HUES64 (cell line): ENCODE results near the gene BSG.
"Not testable (repeated sequence)": the region's sequence is repeated elsewhere in the genome, so short reads cannot be mapped to it uniquely, and the experiment has no call there.

Experiments
- H3K27ac ChIP-seq: 2 replicates; pipeline ENCODE4 v1.7.0; 2013; ENCODE audit warnings: low read depth, low read length, inconsistent platforms
- H3K27me3 ChIP-seq: 2 replicates; pipeline ENCODE4 v1.6.1; 2013; ENCODE audit warnings: mild to moderate bottlenecking, low read length; ENCODE audit not compliant: insufficient read depth
- H3K36me3 ChIP-seq: 2 replicates; pipeline ENCODE4 v1.6.1; 2013; ENCODE audit warnings: mild to moderate bottlenecking, low read length; ENCODE audit not compliant: insufficient read depth
- H3K4me1 ChIP-seq: 2 replicates; pipeline ENCODE4 v1.6.1; 2013; ENCODE audit warnings: mild to moderate bottlenecking, low read length, moderate library complexity; ENCODE audit not compliant: insufficient read depth
- H3K4me3 ChIP-seq: 2 replicates; pipeline ENCODE4 v1.5.1; 2013; ENCODE audit warnings: mild to moderate bottlenecking, low read length, moderate library complexity
- H3K9ac ChIP-seq: 2 replicates; pipeline ENCODE4 v1.6.1; 2013; ENCODE audit warnings: mild to moderate bottlenecking, low read depth, low read length
- H3K9me3 ChIP-seq: 2 replicates; pipeline ENCODE4 v1.6.1; 2013; ENCODE audit warnings: low read depth, low read length; ENCODE audit not compliant: insufficient read depth
- WGBS: fragments of 150-250, 120-280 bp; methylation state at CpG from one replicate; pipeline ENCODE4 v1.1.7; 2013; ENCODE audit warnings: missing lambda C conversion rate; 5-methylcytosine and 5-hydroxymethylcytosine counted together

BSG gene

DNA sequence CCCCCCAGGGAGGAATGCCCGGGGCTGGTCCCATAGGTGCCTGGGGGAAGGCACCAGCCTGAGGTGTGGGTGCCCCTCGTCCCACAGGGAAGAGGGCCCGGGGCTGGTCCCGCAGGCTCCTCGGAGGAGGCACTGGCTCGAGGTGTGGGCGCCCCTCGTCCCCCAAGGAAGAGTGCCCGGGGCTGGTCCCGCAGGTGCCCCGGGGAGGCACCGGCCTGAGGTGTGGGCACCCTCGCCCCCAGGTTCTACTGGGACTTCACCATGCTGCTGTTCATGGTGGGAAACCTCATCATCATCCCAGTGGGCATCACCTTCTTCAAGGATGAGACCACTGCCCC lies 30.9 kb downstream of the BSG start:
- H3K4me1 ChIP-seq, H3K27me3 ChIP-seq, H3K27ac ChIP-seq, H3K9me3 ChIP-seq, H3K9ac ChIP-seq, H3K4me3 ChIP-seq, H3K36me3 ChIP-seq: not testable (repeated sequence)
- 95% methylated on average over 13 of the region's 13 CpGs for WGBS

DNA sequence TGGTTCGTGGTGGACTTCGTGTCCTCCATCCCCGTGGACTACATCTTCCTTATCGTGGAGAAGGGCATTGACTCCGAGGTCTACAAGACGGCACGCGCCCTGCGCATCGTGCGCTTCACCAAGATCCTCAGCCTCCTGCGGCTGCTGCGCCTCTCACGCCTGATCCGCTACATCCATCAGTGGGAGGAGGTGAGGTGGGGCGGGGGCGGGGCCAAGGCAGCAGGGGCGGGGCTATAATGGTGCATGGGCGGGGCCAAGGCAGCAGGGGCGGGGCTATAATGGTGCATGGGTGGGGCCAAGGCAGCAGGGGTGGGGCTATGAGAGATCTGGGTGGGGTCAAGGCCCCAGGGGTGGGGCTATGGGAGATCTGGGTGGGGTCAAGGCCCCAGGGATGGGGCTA lies 31.4 kb downstream of the BSG start:
- H3K4me3 ChIP-seq, H3K36me3 ChIP-seq, H3K27me3 ChIP-seq, H3K4me1 ChIP-seq, H3K27ac ChIP-seq, H3K9ac ChIP-seq, H3K9me3 ChIP-seq: not testable (repeated sequence)
- WGBS, result 91% methylated on average over 19 of the region's 20 CpGs

DNA sequence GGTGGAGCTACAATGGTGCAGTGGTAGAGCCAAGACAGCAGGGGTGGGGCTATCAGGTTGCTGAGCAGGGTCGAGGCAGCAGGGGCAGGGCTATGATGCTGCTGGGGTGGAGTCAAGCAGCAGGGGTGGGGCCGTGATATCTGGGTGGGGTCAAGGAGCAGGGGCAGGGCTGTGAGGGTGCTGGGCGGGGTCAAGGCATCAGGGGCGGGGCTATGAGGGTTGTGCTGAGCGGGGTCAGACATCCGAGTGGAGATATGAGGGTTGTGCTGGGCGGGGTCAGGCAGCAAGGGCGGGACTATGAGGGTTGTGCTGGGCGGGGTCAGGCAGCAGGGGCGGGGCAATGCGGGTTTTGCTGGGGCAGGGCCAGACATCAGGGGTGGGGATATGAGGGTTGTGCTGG lies 32.0 kb downstream of the BSG start:
- no peak overlapping the region for H3K9ac ChIP-seq

DNA sequence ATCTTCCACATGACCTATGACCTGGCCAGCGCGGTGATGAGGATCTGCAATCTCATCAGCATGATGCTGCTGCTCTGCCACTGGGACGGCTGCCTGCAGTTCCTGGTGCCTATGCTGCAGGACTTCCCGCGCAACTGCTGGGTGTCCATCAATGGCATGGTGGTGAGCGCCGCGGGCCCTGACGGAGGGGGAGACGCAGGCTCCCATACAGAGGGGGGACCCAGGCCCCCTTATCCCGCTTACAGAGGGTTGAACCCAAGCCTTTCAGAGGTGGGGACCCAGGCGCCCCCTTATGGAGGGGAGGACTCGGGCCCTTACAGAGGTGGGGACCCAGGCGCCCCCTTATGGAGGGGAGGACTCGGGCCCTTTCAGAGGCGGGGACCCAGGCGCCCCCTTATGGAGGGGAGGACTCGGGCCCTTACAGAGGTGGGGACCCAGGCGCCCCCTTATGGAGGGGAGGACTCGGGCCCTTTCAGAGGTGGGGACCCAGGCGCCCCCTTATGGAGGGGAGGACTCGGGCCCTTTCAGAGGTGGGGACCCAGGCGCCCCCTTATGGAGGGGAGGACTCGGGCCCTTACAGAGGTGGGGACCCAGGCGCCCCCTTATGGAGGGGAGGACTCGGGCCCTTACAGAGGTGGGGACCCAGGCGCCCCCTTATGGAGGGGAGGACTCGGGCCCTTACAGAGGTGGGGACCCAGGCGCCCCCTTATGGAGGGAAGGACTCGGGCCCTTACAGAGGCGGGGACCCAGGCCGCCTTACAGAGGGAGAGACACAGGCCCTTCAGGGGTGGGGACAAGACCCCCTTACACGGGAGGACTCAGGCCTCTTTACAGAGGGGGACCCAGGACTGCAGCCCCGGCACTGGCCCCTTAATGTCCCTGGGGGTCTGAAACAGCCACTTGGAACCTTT lies 32.9 kb downstream of the BSG start:
- H3K9me3 ChIP-seq, H3K4me1 ChIP-seq, H3K9ac ChIP-seq, H3K4me3 ChIP-seq, H3K27me3 ChIP-seq, H3K27ac ChIP-seq, H3K36me3 ChIP-seq: not testable (repeated sequence)
- WGBS, result 91% methylated on average over 17 of the region's 34 CpGs

More for the DNA sequence above, 32.0 kb downstream of the BSG start:
- Histone ChIP-seq H3K9me3 (no peaks in the 10 kb centered on the region), H3K36me3 (no peaks in the 10 kb centered on the region), H3K27me3 (no peaks in the 10 kb centered on the region), H3K27ac (no peak overlapping the region), H3K4me1 (no peaks in the 10 kb centered on the region), H3K4me3 (no peak overlapping the region)
- 88% methylated on average over 11 of the region's 11 CpGs for WGBS

DNA sequence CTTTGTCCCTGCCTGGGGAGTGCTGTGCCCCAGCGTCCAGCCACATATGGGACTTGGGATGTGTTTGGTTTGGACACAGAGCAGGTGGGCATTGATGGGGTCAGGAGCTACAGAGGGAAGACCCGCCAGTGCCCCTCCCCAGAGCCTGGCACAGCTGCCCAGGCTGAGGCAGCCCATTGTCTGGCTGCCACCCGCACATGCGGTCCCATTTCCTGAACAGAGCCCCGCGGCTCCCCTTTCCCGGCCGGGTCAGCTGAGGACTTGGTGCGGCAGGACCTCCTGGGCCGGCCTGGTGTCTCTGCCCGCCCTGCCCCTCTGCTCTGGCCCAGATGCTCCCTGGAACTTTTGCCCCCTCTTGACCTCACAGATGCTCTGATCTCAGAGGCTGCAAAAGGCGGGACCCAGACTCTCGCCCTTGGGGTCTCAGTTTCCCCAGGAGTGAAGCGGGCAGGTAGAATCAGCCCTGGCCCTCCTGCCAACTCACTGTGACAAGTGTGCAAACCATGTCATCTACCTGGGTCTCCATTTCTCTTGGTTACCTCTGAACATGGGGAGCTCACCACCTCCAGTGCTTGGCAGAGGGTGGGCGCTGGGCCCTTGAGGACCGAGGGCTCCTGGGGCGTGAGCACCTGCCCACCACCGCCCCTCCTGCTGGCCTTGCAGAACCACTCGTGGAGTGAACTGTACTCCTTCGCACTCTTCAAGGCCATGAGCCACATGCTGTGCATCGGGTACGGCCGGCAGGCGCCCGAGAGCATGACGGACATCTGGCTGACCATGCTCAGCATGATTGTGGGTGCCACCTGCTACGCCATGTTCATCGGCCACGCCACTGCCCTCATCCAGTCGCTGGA lies 35.1 kb downstream of the BSG start:
- Histone ChIP-seq H3K27ac (no peak overlapping the region), H3K9ac (no peak overlapping the region), H3K27me3 (no peaks in the 10 kb centered on the region), H3K36me3 (no peaks in the 10 kb centered on the region), H3K4me3 (no peak overlapping the region), H3K9me3 (no peaks in the 10 kb centered on the region), H3K4me1 (no peaks in the 10 kb centered on the region)
- WGBS, result 93% methylated on average over 30 of the region's 30 CpGs

DNA sequence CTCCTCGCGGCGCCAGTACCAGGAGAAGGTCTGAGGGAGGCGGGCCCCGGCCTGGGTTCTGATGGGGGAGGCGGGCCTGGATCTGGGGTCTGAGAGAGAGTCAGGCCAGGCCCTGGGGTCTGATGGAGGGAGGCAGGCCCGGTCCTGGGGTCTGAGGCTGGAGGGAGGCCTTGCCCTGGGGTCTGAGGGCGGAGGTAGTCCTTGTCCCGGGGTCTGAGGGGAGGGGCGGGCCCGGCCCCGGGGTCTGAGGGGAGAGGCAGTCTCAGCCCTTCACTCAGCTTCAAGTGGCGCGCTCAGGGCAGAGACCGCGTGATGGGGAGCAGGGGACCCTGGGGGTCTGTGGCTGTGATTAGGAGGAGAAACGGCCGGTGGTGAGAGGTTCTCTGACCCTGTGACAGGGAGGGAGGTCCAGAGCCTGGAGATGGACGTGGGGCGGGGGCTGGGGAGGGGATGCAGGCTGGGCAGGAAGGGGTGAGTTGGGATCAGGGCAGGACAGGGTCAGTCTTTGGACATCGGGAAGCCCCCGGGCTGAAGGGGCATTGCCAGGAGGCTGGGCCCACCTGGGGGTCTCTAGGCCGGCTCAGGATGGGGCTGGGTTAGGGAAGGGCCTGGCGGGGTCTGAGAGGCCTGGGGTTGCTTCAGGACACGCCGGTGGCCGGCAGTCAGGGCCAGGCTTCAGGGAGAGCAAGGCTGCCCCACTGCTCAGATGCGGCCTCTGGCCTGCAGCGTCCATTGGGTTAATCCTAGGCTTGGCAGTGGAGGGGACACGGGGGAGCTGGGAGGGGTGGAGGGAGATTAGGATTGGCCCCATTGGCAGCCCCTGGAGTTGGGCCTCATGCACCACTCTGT lies 36.0 kb downstream of the BSG start:
- 89% methylated on average over 30 of the region's 30 CpGs for WGBS
- Histone ChIP-seq H3K27me3 (no peaks in the 10 kb centered on the region), H3K9me3 (no peaks in the 10 kb centered on the region), H3K27ac (no peak overlapping the region), H3K36me3 (peaks cover 2% of the 10 kb centered on the region; the same call in 1 of the 2 replicates), H3K4me1 (no peaks in the 10 kb centered on the region), H3K9ac (no peak overlapping the region), H3K4me3 (no peak overlapping the region)

DNA sequence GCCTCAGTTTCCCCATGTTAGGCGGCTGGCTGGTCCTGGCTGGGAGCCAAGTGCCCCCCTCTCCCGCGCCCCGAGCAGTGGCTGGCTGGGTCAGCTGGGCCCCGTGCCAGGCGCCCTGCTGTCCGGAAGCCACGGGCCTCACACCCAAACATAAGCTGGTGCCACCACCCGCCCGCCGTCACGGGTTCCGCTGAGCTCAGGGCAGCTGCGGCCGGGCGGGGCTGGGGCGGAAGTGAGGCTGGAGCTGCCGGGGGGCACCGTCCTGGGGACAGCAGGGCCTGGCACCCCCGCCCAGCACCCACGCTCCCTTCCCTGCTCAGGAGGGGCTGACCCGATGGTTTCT lies 36.6 kb downstream of the BSG start:
- Histone ChIP-seq H3K9me3 (no peaks in the 10 kb centered on the region), H3K9ac (no peak overlapping the region), H3K27me3 (no peaks in the 10 kb centered on the region), H3K4me3 (no peak overlapping the region), H3K4me1 (no peaks in the 10 kb centered on the region), H3K27ac (no peak overlapping the region), H3K36me3 (peaks cover 2% of the 10 kb centered on the region; the same call in 1 of the 2 replicates)
- 94% methylated on average over 22 of the region's 22 CpGs for WGBS

DNA sequence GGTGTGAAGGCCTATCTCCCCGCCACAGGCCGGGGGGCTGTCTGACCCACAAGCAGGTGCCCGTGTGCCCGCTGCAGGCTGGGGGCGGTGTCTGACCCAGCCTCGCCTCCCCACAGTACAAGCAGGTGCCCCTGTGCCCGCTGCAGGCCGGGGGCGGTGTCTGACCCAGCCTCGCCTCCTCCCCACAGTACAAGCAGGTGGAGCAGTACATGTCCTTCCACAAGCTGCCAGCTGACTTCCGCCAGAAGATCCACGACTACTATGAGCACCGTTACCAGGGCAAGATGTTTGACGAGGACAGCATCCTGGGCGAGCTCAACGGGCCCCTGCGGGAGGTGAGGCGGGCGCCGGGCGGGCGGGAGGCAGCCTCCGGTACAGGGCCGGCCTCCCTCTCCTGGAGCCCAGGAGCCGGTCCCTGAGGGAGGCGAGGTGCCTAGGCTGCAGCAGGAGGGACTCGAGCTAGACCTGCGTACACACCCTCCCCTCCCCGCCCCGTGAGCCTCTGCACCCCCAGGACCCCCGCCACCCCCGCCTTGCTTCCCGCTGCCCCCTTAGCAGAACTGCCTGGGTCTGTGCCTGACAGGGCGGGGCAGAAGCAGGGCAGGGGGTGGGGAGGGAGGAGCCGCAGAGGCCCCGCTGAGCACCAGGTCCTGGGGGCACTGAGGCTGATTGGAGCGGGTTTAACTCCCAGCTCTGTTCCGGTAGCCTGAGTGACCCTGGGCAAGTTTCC lies 37.8 kb downstream of the BSG start:
- H3K9ac ChIP-seq, result no peak overlapping the region
- peaks cover 11% of the 10 kb centered on the region for H3K36me3 ChIP-seq
- H3K4me1 ChIP-seq, result no peaks in the 10 kb centered on the region
- WGBS, result 79% methylated on average over 35 of the region's 38 CpGs
- H3K27me3 ChIP-seq, result no peaks in the 10 kb centered on the region
- no peaks in the 10 kb centered on the region for H3K9me3 ChIP-seq
- no peak overlapping the region; the same call in 1 of the 2 replicates for H3K27ac ChIP-seq
- no peak overlapping the region for H3K4me3 ChIP-seq

DNA sequence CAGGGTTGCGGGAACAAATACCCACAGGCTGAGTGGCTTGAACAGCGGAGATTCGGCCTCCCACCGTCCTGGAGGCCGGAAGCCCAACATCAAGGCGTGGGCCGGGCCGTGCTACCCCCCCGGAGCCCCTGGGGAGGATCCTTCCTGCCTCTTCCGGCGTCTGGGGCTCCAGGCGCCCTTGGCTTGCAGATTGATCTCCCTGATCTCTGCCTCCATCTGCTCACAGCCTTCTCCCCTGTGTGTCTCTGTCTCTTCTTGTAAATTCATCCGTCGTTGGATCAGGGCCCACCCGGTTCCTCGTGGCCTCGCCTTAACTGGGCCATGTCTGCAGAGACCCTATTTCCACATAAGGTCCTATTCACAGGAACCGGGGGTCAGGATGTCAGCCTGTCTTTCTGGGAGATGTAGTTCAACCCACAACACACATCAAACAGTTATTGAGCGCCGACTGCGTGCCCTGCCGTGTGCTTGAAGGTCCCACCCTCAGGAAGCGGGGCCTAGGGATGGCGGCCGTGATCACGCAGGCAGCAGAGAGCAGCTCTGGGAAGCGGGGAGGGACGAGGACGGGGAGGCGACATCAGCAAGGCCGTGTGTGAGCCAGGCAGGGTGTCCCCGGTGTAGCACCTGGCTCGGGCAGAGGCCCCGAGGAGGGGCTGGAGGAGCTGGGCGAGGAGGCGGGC lies 38.5 kb downstream of the BSG start:
- H3K4me1 ChIP-seq, result no peaks in the 10 kb centered on the region
- no peak overlapping the region for H3K4me3 ChIP-seq
- H3K27me3 ChIP-seq, result no peaks in the 10 kb centered on the region
- H3K9me3 ChIP-seq, result no peaks in the 10 kb centered on the region
- peak overlapping the region; percentile 12; the same call in 1 of the 2 replicates for H3K9ac ChIP-seq
- 58% methylated on average over 36 of the region's 36 CpGs for WGBS
- no peak overlapping the region; the same call in 1 of the 2 replicates for H3K27ac ChIP-seq
- H3K36me3 ChIP-seq, result peaks cover 11% of the 10 kb centered on the region

DNA sequence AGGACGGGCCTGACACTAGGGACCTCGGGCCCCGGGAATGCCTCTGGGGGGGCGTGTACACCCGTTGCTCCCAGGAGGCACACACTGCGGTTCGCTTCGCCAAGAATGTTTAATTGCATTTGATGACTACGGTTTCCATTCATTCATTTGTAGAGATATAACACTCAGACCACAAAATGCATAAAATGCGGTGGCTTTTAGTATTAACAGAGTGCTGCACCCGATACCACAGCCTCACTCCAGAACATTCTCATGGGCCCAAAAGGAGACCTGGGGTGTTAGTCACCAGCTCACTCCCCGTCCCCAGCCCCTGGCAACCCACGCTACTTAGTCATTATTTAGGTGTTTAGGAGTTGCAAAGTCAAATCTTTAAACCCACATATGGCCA lies 39.1 kb downstream of the BSG start:
- H3K27me3 ChIP-seq, result no peaks in the 10 kb centered on the region
- no peaks in the 10 kb centered on the region for H3K4me1 ChIP-seq
- H3K4me3 ChIP-seq, result no peak overlapping the region
- no peak overlapping the region for H3K9ac ChIP-seq
- no peaks in the 10 kb centered on the region for H3K9me3 ChIP-seq
- peaks cover 11% of the 10 kb centered on the region for H3K36me3 ChIP-seq
- WGBS, result 83% methylated on average over 12 of the region's 13 CpGs
- H3K27ac ChIP-seq, result no peak overlapping the region
